Epithelial cell of esophagus (primary cell): Measurements from ENCODE around the gene BMPR2.
A peak's percentile ranks its signal among the peaks of the same experiment; 100 is the strongest.

ENCODE experiments used
- DNase-seq: peaks from one replicate; pipeline ENCODE4 v3.0.0; 2010; ENCODE audit warnings: low read depth
- H3K4me3 ChIP-seq: 2 replicates; pipeline ENCODE4 v1.5.1; 2011; ENCODE audit warnings: mild to moderate bottlenecking, low read length, control low read depth
- TF ChIP-seq, protein P1 (sequence below): IDR thresholded peaks from 2 replicates; pipeline ENCODE4 v1.5.1; 2011; ENCODE audit warnings: low read depth, mild to moderate bottlenecking, low read length, control low read depth, inconsistent platforms; ENCODE audit not compliant: insufficient read depth; ENCODE audit errors: missing control alignments

Gene BMPR2

DNA sequence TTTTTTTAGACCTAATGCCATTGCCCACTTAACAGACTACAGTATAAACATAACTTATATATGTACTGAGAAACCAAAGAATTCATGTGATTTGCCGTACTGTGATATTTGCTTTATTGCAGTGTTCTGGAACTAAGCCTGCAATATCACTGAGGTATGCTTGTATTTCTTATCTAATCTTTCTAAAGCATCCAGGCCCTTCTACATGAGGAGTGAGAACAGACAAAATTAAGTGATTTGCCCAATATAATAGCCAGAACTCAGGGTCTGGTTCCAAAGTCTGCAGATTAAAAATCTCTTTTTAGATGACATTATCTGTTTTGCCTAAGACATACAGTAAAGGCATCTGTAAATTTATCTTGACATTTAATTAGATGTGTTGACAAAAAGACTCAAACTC lies 41.9 kb downstream of the BMPR2 start:
- DNase-seq, result no peak
- TF ChIP-seq, protein P1, sequence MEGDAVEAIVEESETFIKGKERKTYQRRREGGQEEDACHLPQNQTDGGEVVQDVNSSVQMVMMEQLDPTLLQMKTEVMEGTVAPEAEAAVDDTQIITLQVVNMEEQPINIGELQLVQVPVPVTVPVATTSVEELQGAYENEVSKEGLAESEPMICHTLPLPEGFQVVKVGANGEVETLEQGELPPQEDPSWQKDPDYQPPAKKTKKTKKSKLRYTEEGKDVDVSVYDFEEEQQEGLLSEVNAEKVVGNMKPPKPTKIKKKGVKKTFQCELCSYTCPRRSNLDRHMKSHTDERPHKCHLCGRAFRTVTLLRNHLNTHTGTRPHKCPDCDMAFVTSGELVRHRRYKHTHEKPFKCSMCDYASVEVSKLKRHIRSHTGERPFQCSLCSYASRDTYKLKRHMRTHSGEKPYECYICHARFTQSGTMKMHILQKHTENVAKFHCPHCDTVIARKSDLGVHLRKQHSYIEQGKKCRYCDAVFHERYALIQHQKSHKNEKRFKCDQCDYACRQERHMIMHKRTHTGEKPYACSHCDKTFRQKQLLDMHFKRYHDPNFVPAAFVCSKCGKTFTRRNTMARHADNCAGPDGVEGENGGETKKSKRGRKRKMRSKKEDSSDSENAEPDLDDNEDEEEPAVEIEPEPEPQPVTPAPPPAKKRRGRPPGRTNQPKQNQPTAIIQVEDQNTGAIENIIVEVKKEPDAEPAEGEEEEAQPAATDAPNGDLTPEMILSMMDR, result no peak
- no peak overlapping the region for H3K4me3 ChIP-seq

DNA sequence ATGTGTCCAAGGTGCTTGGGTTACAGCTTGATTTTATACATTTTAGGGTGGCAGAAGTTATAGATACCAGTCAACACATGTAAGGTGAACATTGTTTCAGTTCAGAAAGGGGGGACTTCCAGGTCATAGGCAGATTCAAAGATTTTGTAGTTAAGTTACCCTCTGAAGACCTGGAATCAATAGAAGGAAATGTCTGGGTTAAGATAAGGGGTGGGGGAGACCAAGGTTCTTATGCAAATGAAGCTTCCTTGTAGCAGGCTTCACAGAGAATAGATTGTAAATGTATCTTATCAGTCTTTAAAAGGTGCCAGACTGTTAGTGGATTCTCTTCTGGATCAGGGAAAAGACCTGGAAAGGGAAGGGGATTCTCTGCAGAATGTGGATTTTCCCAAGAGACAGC lies 42.4 kb downstream of the BMPR2 start:
- DNase-seq, result no peak
- H3K4me3 ChIP-seq, result no peak overlapping the region
- TF ChIP-seq, protein P1, result no peak

DNA sequence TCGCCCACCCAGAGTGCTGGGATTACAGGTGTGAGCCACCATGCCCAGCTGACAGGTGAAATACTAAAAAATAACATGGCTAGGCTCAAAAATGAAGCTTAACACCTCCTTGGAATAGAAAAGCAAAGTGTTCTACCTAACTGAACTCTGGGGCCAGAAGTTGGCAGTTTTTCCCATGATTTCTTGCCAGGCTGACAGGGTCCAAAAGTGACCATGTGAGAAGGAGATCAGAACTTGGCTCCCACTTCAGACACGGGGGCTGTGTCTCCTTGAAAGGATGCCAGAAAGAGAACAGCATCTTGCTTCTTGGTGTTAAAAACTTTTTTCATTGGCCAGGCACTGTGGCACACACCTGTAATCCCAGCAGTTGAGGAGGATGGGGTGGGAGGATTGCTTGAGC lies 47.0 kb downstream of the BMPR2 start:
- no peak for DNase-seq
- TF ChIP-seq, protein P1, result no peak
- no peak overlapping the region for H3K4me3 ChIP-seq

DNA sequence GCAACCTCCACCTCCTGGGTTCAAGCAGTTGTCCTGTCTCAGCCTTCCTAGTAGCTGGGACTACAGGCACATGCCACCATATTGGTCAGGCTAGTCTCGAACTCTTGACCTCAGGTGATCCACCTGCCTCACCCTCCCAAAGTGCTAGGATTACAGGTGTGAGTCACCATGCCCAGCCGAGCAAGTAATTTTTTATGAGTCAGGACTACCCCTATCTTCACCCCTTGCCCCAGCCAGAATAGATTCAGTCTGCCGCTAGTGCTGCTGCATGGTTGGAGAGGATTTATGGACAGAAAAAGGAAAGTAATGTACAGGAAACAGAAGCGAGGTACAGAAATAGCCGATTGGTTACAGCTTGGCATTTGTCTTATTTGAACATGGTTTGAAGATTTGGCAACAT lies 48.9 kb downstream of the BMPR2 start:
- DNase-seq, result peak; percentile 31
- TF ChIP-seq, protein P1, result no peak
- H3K4me3 ChIP-seq, result no peak overlapping the region

DNA sequence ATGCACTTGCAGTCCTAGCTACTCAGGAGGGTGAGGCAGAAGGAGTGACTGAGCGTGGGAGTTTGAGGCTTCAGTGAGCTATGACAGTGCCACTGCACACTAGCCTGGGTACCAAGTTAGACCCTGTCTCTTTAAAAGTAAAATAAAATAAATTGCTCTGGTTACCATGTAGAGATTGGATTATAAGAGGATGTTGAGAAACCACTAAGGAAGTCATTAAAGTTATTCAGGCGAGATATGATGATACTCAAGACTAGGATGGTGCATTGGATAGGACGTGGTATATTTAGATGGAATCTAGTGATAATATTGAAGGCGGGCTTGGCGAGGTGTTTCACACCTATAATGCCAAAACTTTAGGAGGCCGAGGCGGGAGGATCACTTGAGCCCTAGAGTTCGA lies 50.6 kb downstream of the BMPR2 start:
- no peak for DNase-seq
- no peak overlapping the region for H3K4me3 ChIP-seq
- TF ChIP-seq, protein P1, result no peak

DNA sequence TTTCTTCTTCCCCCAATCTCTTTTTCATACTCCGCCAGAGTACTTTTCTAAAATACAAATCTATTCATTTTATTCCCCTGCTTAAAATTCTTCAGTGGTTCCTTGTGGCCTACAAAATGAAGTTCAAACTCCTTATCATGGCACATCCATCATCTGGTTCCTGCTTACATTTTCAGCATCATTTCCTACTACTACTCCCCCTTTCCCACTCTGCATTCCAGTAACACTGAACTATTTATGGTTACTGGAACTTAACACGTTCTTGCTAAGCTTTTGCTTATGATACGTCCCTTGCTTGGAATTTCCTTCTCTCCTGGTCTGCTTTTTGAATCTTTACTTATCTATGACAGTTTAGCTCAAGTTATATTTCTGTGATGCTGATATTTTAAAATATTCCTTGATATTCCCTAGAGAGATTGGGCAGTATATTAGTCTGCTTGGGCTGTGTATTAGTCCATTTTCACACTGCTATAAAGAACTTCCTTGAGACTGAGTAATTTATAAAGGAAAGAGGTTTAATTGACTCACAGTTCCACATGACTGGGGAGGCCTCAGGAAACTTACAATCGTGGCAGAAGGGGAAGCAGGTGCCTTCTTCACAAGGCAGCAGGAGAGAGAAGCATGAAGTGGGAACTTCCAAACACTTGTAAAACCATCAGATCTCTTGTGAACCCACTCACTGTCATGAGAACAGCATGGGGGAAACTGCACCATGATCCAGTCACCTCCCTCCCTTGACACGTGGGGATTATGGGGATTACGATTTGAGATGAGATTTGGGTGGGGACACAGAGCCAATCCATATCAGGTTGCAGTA lies 53.2 kb downstream of the BMPR2 start:
- DNase-seq, result no peak
- TF ChIP-seq, protein P1, result no peak
- no peak overlapping the region for H3K4me3 ChIP-seq

DNA sequence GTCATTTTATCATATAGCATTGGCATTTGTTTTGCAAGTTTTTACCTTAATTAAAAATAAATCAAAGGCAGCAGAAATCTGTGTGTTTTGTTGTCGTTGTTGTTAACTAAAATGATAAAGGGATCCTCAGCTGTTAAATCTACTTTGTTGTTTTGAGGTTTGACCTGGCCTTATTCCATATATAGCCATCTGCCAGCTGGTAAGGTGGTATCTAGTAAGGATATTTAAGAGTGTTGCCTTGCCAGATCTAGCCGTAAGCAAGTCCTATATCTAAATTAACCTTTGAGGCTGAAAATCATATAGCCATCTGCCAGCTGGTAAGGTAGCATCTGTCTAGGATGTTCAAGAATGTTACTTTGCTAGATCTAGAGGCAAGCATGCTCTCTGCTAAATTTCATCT lies 56.6 kb downstream of the BMPR2 start:
- H3K4me3 ChIP-seq, result no peak overlapping the region
- TF ChIP-seq, protein P1, result no peak
- no peak for DNase-seq
